HepG2 (cell line): ENCODE measurements around the gene CMIP. TPM values are rescaled to one million over a fixed set of nuclear protein-coding genes. Genes with fewer than 3 reads are reported as not detected.
A peak's percentile ranks its signal among the peaks of the same experiment; 100 is the strongest.

ENCODE experiments used
- AGO1 ChIP-seq: fragments of 200-400 bp; formaldehyde crosslinking; IDR thresholded peaks from 2 replicates; pipeline ENCODE4 v1.6.1; 2017; ENCODE audit warnings: mild to moderate bottlenecking, low read depth, low read length, moderate library complexity; ENCODE audit not compliant: poor library complexity, severe bottlenecking
- CBX2 ChIP-seq, 2 experiments: fragments of 200-600 bp in 1 of 2; sonication (generic); formaldehyde crosslinking in 1 of 2; IDR thresholded peaks; 2 replicates each; pipeline versions ENCODE4 v1.7.0 to v1.8.1; 2018 to 2022; ENCODE audit warnings: low read depth in 2 of 2, low read length in 1 of 2, mild to moderate bottlenecking in 1 of 2, missing genetic modification reagents in 1 of 2
- GATA4 ChIP-seq: sonication (generic); IDR thresholded peaks from 2 replicates; pipeline ENCODE4 v1.6.1; 2016; ENCODE audit warnings: antibody characterized with exemption, low read depth, borderline replicate concordance
- HOXA3 ChIP-seq: sonication (generic); formaldehyde crosslinking; IDR thresholded peaks from 2 replicates; pipeline ENCODE4 v1.5.0; 2020; ENCODE audit warnings: missing genetic modification reagents
- IKZF4 ChIP-seq: sonication (generic); formaldehyde crosslinking; IDR thresholded peaks from 2 replicates; pipeline ENCODE4 v1.5.1; 2020; ENCODE audit warnings: borderline replicate concordance, mild to moderate bottlenecking, low read depth, missing genetic modification reagents; ENCODE audit errors: not compliant biosample characterization
- JDP2 ChIP-seq: sonication (generic); formaldehyde crosslinking; IDR thresholded peaks from 2 replicates; pipeline ENCODE4 v1.8.1; 2022; ENCODE audit warnings: missing genetic modification reagents, borderline replicate concordance
- KMT2B ChIP-seq: IDR thresholded peaks from 2 replicates; pipeline ENCODE4 v1.6.1; 2016; ENCODE audit warnings: missing genetic modification reagents, missing compliant biosample characterization
- MAZ ChIP-seq, 2 experiments: sonication (generic) in 1 of 2; formaldehyde crosslinking in 1 of 2; IDR thresholded peaks; 2 replicates each; pipeline versions ENCODE4 v1.5.0 to v1.6.1; 2012 to 2020; ENCODE audit warnings: low read depth in 2 of 2, mild to moderate bottlenecking in 2 of 2, borderline replicate concordance in 1 of 2, improper control_type of control experiment in 1 of 2, low read length in 1 of 2, missing genetic modification reagents in 1 of 2, moderate library complexity in 1 of 2
- MXD4 ChIP-seq: IDR thresholded peaks from 2 replicates; pipeline ENCODE4 v1.6.1; 2016; ENCODE audit warnings: mild to moderate bottlenecking, missing biosample characterization, missing genetic modification reagents
- PHF8 ChIP-seq: sonication (generic); formaldehyde crosslinking; IDR thresholded peaks from 2 replicates; pipeline ENCODE4 v1.5.0; 2020; ENCODE audit warnings: missing genetic modification reagents
- RFXANK ChIP-seq: IDR thresholded peaks from 2 replicates; pipeline ENCODE4 v1.6.1; 2016
- SETDB1 ChIP-seq: sonication (generic); formaldehyde crosslinking; IDR thresholded peaks from 2 replicates; pipeline ENCODE4 v1.5.1; 2020; ENCODE audit warnings: missing genetic modification reagents, mild to moderate bottlenecking, borderline replicate concordance
- SKI ChIP-seq: fragments of 450-650 bp; IDR thresholded peaks from one replicate; pipeline ENCODE4 v1.6.1; 2018; ENCODE audit warnings: mild to moderate bottlenecking; ENCODE audit not compliant: partially characterized antibody
- SP5 ChIP-seq: IDR thresholded peaks from 2 replicates; pipeline ENCODE4 v1.6.1; 2016; ENCODE audit warnings: low read depth, borderline replicate concordance
- STAG1 ChIP-seq: sonication (generic); formaldehyde crosslinking; IDR thresholded peaks from 2 replicates; pipeline ENCODE4 v1.4.0; 2020; ENCODE audit warnings: missing genetic modification reagents
- TOE1 ChIP-seq: sonication (generic); formaldehyde crosslinking; IDR thresholded peaks from 2 replicates; pipeline ENCODE4 v1.4.0; 2020; ENCODE audit warnings: mild to moderate bottlenecking, missing genetic modification reagents
- YEATS4 ChIP-seq: sonication (generic); formaldehyde crosslinking; IDR thresholded peaks from 2 replicates; pipeline ENCODE4 v1.4.0; 2020; ENCODE audit warnings: missing genetic modification reagents, borderline replicate concordance
- ZFP1 ChIP-seq: IDR thresholded peaks from 2 replicates; pipeline ENCODE4 v1.6.1; 2016
- ZFX ChIP-seq: sonication (generic); formaldehyde crosslinking; IDR thresholded peaks from 2 replicates; pipeline ENCODE4 v1.4.0; 2020; ENCODE audit warnings: mild to moderate bottlenecking, low read depth, missing genetic modification reagents, moderate library complexity
- ZKSCAN8 ChIP-seq: IDR thresholded peaks from 2 replicates; pipeline ENCODE4 v1.6.1; 2016; ENCODE audit warnings: borderline replicate concordance, missing genetic modification reagents, missing compliant biosample characterization
- ZNF343 ChIP-seq: sonication (generic); formaldehyde crosslinking; IDR thresholded peaks from 2 replicates; pipeline ENCODE4 v1.4.0; 2020; ENCODE audit warnings: mild to moderate bottlenecking, missing genetic modification reagents
- ZNF432 ChIP-seq: sonication (generic); formaldehyde crosslinking; IDR thresholded peaks from 2 replicates; pipeline ENCODE4 v1.5.0; 2020; ENCODE audit warnings: missing genetic modification reagents, mild to moderate bottlenecking, borderline replicate concordance
- ZNF672 ChIP-seq: sonication (generic); formaldehyde crosslinking; IDR thresholded peaks from 2 replicates; pipeline ENCODE4 v1.8.1; 2022; ENCODE audit warnings: missing genetic modification reagents
- ZNF749 ChIP-seq: sonication (generic); formaldehyde crosslinking; IDR thresholded peaks from 2 replicates; pipeline ENCODE4 v1.8.0; 2022; ENCODE audit warnings: mild to moderate bottlenecking, missing genetic modification reagents, moderate library complexity, borderline replicate concordance
- ZNF883 ChIP-seq: sonication (generic); formaldehyde crosslinking; IDR thresholded peaks from 2 replicates; pipeline ENCODE4 v1.5.1; 2020; ENCODE audit warnings: mild to moderate bottlenecking, missing genetic modification reagents; ENCODE audit errors: not compliant biosample characterization
- polyA plus RNA-seq, 8 experiments: library from polyadenylated mRNA; depleted of rRNA in 3 of 8; stranded (reverse) in 7 of 8; unstranded in 1 of 8; fragments of >200 nt; fragmentation: Illumina TruSeq in 4 of 8; extraction: Trizol in 4 of 8; gene quantifications; 2 replicates each; pipeline versions ENCODE4 v1.2.1 to v1.2.3, GENCODE V29; 2011 to 2016; ENCODE audit warnings: low read depth in 4 of 8, missing spikeins in 1 of 8, mixed read lengths in 1 of 8; ENCODE audit not compliant: insufficient read depth in 1 of 8
- total RNA-seq, 5 experiments: library from RNA; depleted of rRNA; stranded (reverse); fragments of >200 nt; fragmentation: Illumina TruSeq; extraction: Trizol; gene quantifications; 2 replicates each; pipeline ENCODE4 v1.2.3, GENCODE V29; 2016; ENCODE audit warnings: low read depth in 1 of 5
- TF ChIP-seq, protein P1 (sequence below): sonication (generic); formaldehyde crosslinking; IDR thresholded peaks from 2 replicates; pipeline ENCODE4 v1.4.0; 2020; ENCODE audit warnings: missing genetic modification reagents, borderline replicate concordance
- TF ChIP-seq, protein P2 (sequence below): IDR thresholded peaks from 2 replicates; pipeline ENCODE4 v1.6.1; 2016; ENCODE audit warnings: low read depth, borderline replicate concordance

The CMIP gene
- total and polyA plus RNA-seq, 2 of the 13 experiments (the other 11 are each of a cell fraction or from before 2014, with no cell fraction given), result 10.9 to 18.1 TPM

DNA sequence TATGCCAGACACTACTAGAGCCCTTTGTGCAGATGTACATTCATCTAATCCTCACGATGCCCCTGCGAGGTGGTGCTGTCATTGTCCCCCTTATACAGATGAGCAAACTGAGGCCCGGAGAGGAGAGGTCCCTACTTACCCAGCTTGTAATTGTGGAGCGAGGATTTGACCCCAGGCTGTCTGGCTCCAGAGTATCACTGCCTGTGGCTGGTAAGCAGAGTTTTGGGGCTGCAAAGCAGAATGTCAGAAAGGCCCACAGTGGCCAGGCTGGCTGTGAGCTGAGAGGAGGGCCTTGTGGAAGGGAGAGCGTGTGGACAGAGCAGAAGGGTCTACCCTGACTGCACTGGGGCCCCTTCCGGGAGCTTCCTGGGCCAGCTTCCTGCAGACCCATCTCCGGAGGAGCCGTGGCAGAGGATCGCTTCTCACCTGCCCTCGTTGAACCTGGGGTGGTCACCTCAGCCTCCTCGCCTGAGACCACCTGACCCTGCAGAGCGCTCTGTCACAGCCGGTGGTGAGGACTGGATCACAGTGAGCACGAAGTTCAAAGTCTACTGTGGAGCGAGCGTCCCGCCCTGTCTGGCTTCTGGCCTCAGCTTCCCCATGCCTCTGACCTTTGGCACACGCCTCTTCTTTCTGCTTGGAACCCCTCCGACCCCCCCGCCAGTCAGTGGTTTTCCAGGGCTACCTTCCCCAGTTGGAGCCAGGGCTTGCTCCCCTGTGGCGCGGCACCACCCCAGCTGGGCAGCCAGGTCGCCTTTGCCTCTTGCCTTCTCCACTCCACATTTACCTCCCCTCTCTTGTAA lies 12.1 kb downstream of the CMIP start (continued):
- TF ChIP-seq MAZ (IDR thresholded peaks at IDR 0.05; ENCODE audit: borderline replicate concordance, low read depth, low read length) (peak; percentile 56; the same call in 1 of the 2 replicates), MAZ (CRISPR knock-in tag; IDR thresholded peaks at IDR 0.05; ENCODE audit: low read depth) (peak; percentile 84), ZNF343 (CRISPR knock-in tag) (peak; percentile 30; the same call in 1 of the 2 replicates), SETDB1 (CRISPR knock-in tag) (no peak), GATA4 (peak; percentile 69; the same call in 1 of the 2 replicates), SP5 (CRISPR knock-in tag) (peak; percentile 99), ZNF672 (CRISPR knock-in tag) (no peak), ZFX (CRISPR knock-in tag) (peak; percentile 60), MXD4 (CRISPR knock-in tag) (no peak; the same call in 1 of the 2 replicates), KMT2B (CRISPR knock-in tag) (no peak), TOE1 (CRISPR knock-in tag) (no peak; the same call in 1 of the 2 replicates), CBX2 (IDR thresholded peaks at IDR 0.05; ENCODE audit: low read depth, low read length) (no peak), CBX2 (CRISPR knock-in tag; IDR thresholded peaks at IDR 0.05; ENCODE audit: low read depth) (no peak), ZKSCAN8 (CRISPR knock-in tag) (peak; percentile 62; the same call in 1 of the 2 replicates), ZNF749 (CRISPR knock-in tag) (no peak), SKI (peak; percentile 99), STAG1 (no peak), PHF8 (CRISPR knock-in tag) (peak; percentile 27; the same call in 1 of the 2 replicates), HOXA3 (CRISPR knock-in tag) (peak; percentile 95), ZNF883 (CRISPR knock-in tag) (peak; percentile 41), AGO1 (peak; percentile 43), JDP2 (CRISPR knock-in tag) (no peak), YEATS4 (CRISPR knock-in tag) (peak; percentile 83; the same call in 1 of the 2 replicates), ZNF432 (CRISPR knock-in tag) (0 out of 2 replicates have a peak, but pooled peaks have one; percentile 15), RFXANK (CRISPR knock-in tag) (0 out of 2 replicates have a peak, but pooled peaks have one; percentile 64), ZFP1 (CRISPR knock-in tag) (0 out of 2 replicates have a peak, but pooled peaks have one; percentile 17), IKZF4 (CRISPR knock-in tag) (peak; percentile 78)
- TF ChIP-seq, protein P1, sequence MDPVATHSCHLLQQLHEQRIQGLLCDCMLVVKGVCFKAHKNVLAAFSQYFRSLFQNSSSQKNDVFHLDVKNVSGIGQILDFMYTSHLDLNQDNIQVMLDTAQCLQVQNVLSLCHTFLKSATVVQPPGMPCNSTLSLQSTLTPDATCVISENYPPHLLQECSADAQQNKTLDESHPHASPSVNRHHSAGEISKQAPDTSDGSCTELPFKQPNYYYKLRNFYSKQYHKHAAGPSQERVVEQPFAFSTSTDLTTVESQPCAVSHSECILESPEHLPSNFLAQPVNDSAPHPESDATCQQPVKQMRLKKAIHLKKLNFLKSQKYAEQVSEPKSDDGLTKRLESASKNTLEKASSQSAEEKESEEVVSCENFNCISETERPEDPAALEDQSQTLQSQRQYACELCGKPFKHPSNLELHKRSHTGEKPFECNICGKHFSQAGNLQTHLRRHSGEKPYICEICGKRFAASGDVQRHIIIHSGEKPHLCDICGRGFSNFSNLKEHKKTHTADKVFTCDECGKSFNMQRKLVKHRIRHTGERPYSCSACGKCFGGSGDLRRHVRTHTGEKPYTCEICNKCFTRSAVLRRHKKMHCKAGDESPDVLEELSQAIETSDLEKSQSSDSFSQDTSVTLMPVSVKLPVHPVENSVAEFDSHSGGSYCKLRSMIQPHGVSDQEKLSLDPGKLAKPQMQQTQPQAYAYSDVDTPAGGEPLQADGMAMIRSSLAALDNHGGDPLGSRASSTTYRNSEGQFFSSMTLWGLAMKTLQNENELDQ (CRISPR knock-in tag), result peak; percentile 11; the same call in 1 of the 2 replicates
- TF ChIP-seq, protein P2, sequence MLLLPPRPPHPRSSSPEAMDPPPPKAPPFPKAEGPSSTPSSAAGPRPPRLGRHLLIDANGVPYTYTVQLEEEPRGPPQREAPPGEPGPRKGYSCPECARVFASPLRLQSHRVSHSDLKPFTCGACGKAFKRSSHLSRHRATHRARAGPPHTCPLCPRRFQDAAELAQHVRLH (CRISPR knock-in tag), result no peak; the same call in 1 of the 2 replicates
